Activated CD8-positive, alpha-beta memory T cell treated with anti-CD3 and anti-CD28 coated beads for 24 hours (primary cell): Measurements from ENCODE around the gene CTR9.

Experiments used
- DNase-seq: peaks from one replicate; pipeline ENCODE4 v3.0.0-alpha.2; 2020

Gene CTR9

DNA sequence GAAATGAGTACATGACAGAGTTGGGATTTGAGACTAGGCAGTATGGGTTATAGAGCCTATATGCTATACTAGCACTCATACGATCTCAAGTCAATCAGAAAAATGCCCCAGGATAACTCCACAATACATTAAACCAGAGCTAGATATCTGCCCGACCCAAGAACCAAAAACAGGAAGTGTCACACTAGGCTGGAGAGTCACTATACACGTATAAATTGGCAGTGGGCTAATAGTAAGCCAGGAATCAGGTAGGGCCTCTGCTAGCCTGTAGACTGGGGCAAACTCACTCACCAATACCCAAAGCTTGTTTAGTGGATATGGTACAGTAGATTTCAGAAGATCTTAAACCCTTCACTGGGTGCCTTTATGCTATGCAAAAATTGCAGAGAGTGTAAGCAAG lies 73.8 kb downstream of the CTR9 start:
- DNase-seq: no peak

DNA sequence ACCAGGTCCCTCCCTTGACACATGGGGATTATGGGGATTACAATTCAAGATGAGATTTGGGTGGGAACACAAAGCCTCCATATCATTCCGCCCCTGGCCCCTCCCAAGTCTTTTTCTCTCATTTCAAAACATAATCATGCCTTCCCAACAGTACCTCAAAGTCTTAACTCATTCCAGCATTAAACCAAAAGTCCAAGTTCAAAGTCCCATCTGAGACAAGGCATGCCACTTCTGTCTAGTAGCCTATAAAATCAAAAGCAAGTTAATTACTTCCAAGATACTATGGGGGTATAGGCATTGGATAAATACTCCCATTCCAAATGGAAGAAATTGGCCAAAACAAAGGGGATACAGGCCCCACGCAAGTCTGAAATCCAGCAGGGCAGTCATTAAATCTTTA lies 77.4 kb downstream of the CTR9 start:
- no peak for DNase-seq

DNA sequence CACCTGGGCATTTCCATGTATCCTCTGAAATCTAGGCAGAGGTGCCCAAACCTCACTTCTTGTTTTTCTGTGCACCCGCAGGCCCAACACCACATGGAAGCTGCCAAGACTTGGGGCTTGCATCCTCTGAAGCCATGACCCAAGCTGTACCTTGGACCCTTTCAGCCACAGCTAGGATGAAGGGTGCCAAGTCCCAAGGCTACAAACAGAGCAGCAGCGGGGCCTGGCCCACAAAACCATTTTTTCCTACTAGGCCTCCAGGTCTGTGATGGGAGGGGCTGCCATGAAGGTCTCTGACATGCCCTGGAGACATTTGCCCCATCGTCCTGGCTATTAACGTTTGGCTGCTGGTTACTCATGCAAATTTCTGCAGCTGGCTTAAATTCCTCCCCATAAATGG lies 78.1 kb downstream of the CTR9 start:
- no peak for DNase-seq
